Skeletal muscle tissue (tissue), 4 donors: ENCODE data around the gene CROCC2. TPM values are rescaled to one million over a fixed set of nuclear protein-coding genes. Genes with fewer than 3 reads are reported as not detected.

Experiments
- H3K27ac ChIP-seq: one replicate; pipeline ENCODE4 v1.7.0; 2013; ENCODE audit warnings: mild to moderate bottlenecking, low read depth, low read length, inconsistent platforms
- H3K27me3 ChIP-seq, 3 donors: one replicate each; pipeline ENCODE4 v1.7.0; 2013; ENCODE audit warnings: low read length in 3 of 3; ENCODE audit not compliant: control insufficient read depth in 3 of 3, insufficient read depth in 3 of 3
- H3K36me3 ChIP-seq, 3 donors: one replicate each; pipeline ENCODE4 v1.7.0; 2013; ENCODE audit warnings: low read length in 3 of 3; ENCODE audit not compliant: control insufficient read depth in 3 of 3, insufficient read depth in 3 of 3
- H3K4me1 ChIP-seq, 3 donors: one replicate each; pipeline ENCODE4 v1.7.0; 2013; ENCODE audit warnings: low read length in 3 of 3, mild to moderate bottlenecking in 3 of 3; ENCODE audit not compliant: control insufficient read depth in 3 of 3, insufficient read depth in 3 of 3
- H3K4me3 ChIP-seq, 3 donors: one replicate each; pipeline ENCODE4 v1.7.0; 2013; ENCODE audit warnings: low read length in 3 of 3
- H3K9ac ChIP-seq, 3 donors: one replicate each; pipeline ENCODE4 v1.7.0; 2013; ENCODE audit warnings: low read length in 3 of 3, mild to moderate bottlenecking in 3 of 3, moderate library complexity in 2 of 3, low read depth in 1 of 3
- H3K9me3 ChIP-seq, 3 donors: one replicate each; pipeline ENCODE4 v1.7.0; 2013; ENCODE audit warnings: low read length in 3 of 3; ENCODE audit not compliant: control insufficient read depth in 3 of 3
- total RNA-seq: library from RNA; depleted of rRNA; stranded (reverse); fragments of >200 nt; gene quantifications from one replicate; pipeline ENCODE4 v1.2.3, GENCODE V29; 2014
- donor health status: Osteomylitis.

The CROCC2 gene
- total RNA-seq, 1 donor from 2014 or later, result under 0.01 TPM

DNA sequence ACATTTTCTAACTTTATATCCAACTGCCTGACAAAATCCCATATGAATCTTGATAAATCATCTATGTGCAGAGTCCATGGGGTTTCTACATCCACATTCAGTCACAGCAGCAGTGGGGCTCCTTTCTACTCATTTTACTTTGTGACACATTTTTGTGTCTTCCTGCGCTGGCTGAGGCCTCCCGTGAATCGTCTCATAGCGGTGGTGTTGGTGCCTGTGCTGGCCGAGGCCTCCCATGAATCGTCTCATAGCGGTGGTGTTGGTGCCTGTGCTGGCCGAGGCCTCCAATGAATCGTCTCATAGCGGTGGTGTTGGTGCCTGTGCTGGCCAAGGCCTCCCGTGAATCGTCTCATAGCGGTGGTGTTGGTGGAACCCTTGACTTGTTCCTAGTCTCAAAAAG, 109.3 kb downstream of the CROCC2 start:
- Histone ChIP-seq H3K36me3 (peaks cover 4 to 11% (median 10%) of the 10 kb centered on the region in 3 donors), H3K9me3 (no peaks in the 10 kb centered on the region), H3K4me1 (peaks cover 2 to 21% (median 21%) of the 10 kb centered on the region in 3 donors), H3K4me3 (no peak overlapping the region), H3K27ac (no peak overlapping the region), H3K9ac (no peak overlapping the region), H3K27me3 (no peaks in the 10 kb centered on the region)

DNA sequence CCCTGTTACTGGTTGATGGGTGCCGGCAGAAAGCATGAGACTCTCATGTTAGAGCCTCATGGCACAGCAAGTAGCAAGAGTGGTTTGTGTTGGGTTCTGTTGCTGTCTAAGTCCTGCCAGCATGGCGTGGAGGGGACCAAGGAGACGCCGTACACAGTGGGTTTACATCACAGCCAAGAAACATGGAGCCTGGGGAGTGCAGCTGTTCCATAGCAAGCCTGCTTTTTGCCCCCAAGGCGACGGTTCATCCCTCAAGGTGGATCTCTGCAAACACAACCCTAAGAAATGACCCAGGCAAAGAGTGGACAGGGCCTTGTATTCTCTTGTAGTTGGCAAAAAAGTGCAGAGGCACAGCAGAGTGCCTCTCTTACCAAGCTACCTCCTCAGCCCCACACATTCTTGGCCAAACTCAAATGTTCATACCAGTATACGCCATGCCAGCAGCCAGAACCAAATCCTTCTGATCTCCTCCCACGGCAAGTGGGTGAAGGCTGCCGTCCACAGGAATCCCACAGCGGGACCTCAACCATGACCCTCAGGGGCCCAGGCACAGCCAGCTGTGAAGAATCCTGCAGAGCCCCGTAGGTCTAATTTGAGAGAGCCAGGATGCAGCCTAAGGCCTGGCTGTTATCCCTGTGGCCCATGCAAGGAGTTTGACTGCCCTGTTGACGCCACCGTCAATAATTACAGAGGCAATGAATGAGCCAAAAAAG, 111.2 kb downstream of the CROCC2 start:
- no peak overlapping the region for H3K9ac ChIP-seq
- no peaks in the 10 kb centered on the region for H3K27me3 ChIP-seq
- H3K36me3 ChIP-seq, result peaks cover 8 to 19% (median 18%) of the 10 kb centered on the region in 3 donors
- H3K4me3 ChIP-seq, result no peak overlapping the region
- H3K9me3 ChIP-seq, result peaks cover 0 to 2% (median 0%) of the 10 kb centered on the region in 3 donors
- H3K4me1 ChIP-seq, result peaks cover 0 to 12% (median 10%) of the 10 kb centered on the region in 3 donors
- no peak overlapping the region for H3K27ac ChIP-seq

DNA sequence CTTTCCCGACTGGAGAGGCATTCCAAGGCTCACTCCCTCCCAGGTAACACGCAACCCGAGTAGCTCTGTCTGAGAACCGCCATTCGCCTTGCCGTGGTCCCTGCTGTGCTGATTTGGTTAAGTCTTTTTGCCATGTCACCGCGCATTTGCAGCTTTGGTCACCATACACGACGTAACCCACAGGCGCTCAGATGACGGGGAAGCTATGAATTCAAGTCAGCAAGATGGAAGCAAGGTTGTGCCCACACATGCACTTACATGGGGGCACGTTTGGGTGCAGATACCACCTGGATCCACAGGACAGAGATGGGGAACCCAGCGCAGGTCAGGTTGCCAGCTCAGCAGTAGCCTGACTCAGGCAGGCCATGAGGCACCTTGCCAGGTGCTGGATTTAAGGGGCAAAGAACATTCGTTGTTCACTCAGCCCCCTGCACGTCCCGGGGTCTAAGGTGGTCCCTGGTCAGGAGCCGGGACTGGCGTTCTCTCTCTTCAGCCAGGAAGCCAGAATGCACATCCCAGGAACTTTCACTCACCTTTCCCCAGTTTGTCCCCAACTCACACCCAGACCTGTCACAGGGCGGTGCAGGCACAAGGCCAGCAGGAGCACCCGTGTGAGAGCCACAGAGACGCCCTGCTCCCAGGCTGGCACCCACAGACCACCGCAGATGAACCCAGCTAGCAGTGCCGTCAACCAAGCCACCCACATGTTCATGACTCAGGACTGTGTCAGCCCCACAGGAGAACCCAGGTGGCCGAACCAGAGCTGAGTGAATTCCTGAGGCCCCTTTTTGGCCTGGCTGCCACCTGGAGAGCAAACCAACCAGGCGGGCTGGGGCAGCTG, 112.1 kb downstream of the CROCC2 start:
- no peaks in the 10 kb centered on the region for H3K27me3 ChIP-seq
- no peak overlapping the region for H3K27ac ChIP-seq
- H3K4me1 ChIP-seq, result peaks cover 0 to 12% (median 10%) of the 10 kb centered on the region in 3 donors
- H3K4me3 ChIP-seq, result no peak overlapping the region
- peaks cover 0 to 4% (median 0%) of the 10 kb centered on the region in 3 donors for H3K9me3 ChIP-seq
- peaks cover 10 to 19% (median 19%) of the 10 kb centered on the region in 3 donors for H3K36me3 ChIP-seq
- H3K9ac ChIP-seq, result peak overlapping the region in 1 of 3 donors; percentile 33

DNA sequence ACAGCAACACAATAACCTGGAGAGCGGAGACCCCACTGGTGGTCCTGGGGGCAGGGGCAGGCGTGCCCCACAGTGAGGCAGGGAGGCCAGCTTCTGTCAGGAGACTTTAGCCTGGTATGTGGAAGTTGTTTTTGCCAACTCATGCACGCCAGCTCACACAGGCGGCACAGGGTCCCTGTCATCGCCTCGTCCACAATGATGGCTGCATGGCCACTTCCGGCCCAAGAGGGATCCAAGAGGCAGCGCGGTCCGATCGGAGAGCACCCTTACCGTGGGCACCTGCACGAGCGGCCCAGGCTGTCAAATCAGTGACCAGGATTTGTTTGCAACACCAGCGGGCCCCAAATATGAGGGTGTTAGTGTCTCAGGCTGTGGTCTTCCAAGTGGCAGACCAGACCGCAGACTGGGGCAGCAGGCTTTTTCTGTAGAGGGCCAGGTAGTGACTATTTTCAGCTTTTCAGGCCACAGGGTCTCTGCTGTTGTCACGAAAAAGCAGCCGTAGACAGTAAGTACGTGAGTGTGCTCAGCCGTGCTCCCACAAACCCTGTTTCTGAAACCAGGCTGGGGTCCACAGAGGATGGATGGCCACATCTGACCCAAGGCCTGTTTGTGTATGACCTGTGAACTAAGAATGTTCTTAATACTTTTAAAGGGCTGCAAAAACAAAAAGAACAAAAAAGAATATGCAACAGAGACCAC, 113.5 kb downstream of the CROCC2 start:
- no peaks in the 10 kb centered on the region for H3K27me3 ChIP-seq

DNA sequence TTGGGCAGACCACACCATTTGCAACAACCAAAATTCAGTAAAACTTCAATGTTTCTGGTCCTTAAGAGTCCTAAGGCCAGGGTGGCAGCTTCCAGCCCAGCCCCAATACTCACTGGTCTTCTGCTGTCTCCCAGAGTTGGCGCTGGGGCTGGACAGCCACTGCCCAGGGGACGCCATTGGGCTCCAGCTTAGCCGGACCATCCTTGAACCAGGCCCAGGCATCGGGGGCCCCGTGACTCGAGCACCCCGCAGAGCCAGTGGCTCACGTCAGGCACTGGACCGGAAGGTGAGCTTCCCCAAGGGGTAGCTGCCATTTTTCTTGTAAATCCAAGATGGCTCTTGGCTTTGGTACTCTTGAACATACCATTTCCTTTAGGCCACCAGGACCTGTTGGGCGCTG, 114.1 kb downstream of the CROCC2 start:
- Histone ChIP-seq H3K27ac (no peak overlapping the region), H3K27me3 (no peaks in the 10 kb centered on the region), H3K9ac (no peak overlapping the region), H3K4me3 (no peak overlapping the region), H3K4me1 (peaks cover 0 to 10% (median 10%) of the 10 kb centered on the region in 3 donors), H3K9me3 (peaks cover 0 to 6% (median under 1%) of the 10 kb centered on the region in 3 donors), H3K36me3 (peaks cover 10 to 19% (median 19%) of the 10 kb centered on the region in 3 donors)

More for the DNA sequence above, 113.5 kb downstream of the CROCC2 start:
- Histone ChIP-seq H3K4me1 (peaks cover 0 to 12% (median 10%) of the 10 kb centered on the region in 3 donors), H3K27ac (no peak overlapping the region), H3K36me3 (peaks cover 10 to 19% (median 19%) of the 10 kb centered on the region in 3 donors), H3K9ac (no peak overlapping the region), H3K4me3 (no peak overlapping the region), H3K9me3 (peaks cover 0 to 4% (median 0%) of the 10 kb centered on the region in 3 donors)

DNA sequence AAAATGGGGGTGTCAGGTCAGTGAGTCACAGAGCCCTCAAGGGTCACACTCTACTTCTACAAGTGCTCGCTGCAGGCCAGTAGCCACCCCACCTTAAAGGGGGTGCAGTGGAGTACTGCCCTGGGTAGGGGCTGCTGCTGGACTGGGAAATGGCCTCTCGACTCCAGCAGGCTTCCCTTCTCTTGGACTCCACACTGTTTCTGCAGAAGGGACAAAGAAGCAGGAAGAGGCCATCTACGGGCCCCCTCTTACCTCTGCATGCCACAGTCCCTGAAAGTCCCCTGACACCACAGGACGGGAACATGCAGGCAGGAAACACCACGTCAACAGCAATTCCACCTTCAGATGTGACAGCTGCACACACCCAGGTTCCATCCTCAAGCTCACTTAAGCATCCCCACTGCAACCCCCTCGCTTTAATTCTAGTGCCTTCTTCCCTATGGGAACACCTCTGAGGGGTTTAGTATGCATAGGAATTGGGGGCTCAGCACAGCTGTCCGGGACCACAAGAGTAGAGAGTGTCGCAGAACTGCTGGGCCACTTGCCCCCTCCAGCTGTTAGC, 114.6 kb downstream of the CROCC2 start:
- H3K4me1 ChIP-seq, result peaks cover 0 to 10% (median 10%) of the 10 kb centered on the region in 3 donors
- H3K4me3 ChIP-seq, result no peak overlapping the region
- peaks cover 0 to 6% (median 3%) of the 10 kb centered on the region in 3 donors for H3K9me3 ChIP-seq
- H3K9ac ChIP-seq, result no peak overlapping the region
- H3K27me3 ChIP-seq, result no peaks in the 10 kb centered on the region
- no peak overlapping the region for H3K27ac ChIP-seq
- H3K36me3 ChIP-seq, result peaks cover 10 to 19% (median 19%) of the 10 kb centered on the region in 3 donors

DNA sequence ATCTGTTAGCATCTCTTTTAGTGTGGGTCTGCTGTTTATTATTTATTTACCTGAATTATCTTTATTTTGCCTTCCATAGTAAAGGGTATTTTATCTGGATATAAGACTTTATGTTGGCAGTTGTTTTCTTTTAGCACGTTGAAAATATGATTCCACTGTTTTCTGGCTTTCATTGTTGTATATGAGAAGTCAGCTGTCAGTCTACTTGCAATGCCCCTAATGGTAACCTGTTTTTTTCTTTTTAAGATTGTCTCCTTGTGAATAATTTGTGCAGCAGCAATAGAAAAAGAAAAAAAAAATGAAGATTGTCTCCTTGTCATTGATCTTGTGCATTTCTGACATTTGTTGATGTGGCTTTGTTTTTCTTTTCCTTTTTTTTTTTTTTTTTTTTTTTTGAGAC, 119.5 kb downstream of the CROCC2 start:
- H3K36me3 ChIP-seq, result peaks cover 10 to 18% (median 13%) of the 10 kb centered on the region in 3 donors
- H3K9me3 ChIP-seq, result peaks cover 1 to 6% (median 3%) of the 10 kb centered on the region in 3 donors
- no peak overlapping the region for H3K4me3 ChIP-seq
- H3K4me1 ChIP-seq, result no peaks in the 10 kb centered on the region
- no peak overlapping the region for H3K27ac ChIP-seq
- no peak overlapping the region for H3K9ac ChIP-seq
- no peaks in the 10 kb centered on the region for H3K27me3 ChIP-seq

DNA sequence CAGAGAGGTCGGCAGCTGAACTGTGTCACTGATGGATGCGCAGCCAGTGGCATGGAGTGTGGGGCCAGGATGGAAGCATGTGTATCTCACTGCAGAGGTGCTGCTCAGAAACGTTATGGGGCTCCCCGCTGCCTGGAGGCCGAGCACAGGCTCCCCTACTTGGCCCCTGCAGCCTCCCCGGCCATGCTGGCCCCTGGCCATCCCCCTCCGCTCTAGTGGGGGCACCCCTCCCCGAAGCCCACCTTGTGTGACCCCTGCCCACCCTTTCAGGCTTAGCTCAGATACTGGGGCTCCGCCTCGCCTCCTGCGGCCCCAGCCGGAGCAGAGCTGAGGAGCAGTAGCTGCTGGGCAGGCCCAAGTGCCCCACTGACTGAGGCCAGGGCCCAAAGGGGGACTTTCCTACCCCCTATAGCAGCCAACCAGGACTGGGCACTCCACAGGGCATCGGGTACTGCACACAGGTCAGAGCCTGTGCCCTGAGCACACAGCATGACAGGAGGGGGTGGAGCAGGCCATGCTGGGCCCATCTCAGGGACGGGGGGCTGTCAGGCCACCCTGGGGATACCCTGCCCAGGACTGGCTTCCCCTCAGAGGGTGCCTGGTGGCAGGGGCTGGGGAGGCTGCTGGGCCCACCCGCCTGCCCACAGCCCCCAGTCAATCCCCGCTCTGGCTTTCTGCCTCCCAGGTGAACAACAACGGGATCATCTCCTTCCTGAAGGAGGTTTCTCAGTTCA, 123.6 kb downstream of the CROCC2 start:
- H3K4me3 ChIP-seq, result no peak overlapping the region
- no peaks in the 10 kb centered on the region for H3K27me3 ChIP-seq
- H3K4me1 ChIP-seq, result no peaks in the 10 kb centered on the region
- H3K9me3 ChIP-seq, result peaks cover 1 to 3% (median 2%) of the 10 kb centered on the region in 3 donors
- H3K9ac ChIP-seq, result no peak overlapping the region
- H3K27ac ChIP-seq, result no peak overlapping the region
- peaks cover 25 to 37% (median 34%) of the 10 kb centered on the region in 3 donors for H3K36me3 ChIP-seq

DNA sequence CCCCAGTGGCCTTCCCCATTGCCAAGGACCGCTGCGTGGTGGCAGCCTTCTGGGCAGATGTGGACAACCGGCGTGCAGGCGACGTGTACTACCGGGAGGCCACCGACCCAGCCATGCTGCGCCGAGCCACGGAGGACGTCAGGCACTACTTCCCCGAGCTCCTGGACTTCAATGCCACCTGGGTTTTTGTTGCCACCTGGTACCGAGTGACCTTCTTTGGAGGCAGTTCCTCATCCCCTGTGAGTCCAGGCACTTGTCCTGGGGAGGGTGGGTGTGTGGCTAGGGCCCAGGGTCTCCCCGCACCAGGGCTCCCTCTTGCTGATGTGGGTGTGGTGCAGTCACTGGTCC, 124.2 kb downstream of the CROCC2 start:
- no peaks in the 10 kb centered on the region for H3K27me3 ChIP-seq
- peaks cover 26 to 43% (median 39%) of the 10 kb centered on the region in 3 donors for H3K36me3 ChIP-seq
- no peak overlapping the region for H3K9ac ChIP-seq
- H3K4me3 ChIP-seq, result no peak overlapping the region
- peaks cover 0 to 1% (median under 1%) of the 10 kb centered on the region in 3 donors for H3K9me3 ChIP-seq
- H3K4me1 ChIP-seq, result no peaks in the 10 kb centered on the region
- no peak overlapping the region for H3K27ac ChIP-seq
